Measurements from ENCODE around the gene TGFBR2. TPM values are rescaled to one million over a fixed set of nuclear protein-coding genes. Genes with fewer than 3 reads are reported as not detected.

Gene TGFBR2
- total RNA-seq, 1 donor from 2014 or later, result 144 TPM

DNA sequence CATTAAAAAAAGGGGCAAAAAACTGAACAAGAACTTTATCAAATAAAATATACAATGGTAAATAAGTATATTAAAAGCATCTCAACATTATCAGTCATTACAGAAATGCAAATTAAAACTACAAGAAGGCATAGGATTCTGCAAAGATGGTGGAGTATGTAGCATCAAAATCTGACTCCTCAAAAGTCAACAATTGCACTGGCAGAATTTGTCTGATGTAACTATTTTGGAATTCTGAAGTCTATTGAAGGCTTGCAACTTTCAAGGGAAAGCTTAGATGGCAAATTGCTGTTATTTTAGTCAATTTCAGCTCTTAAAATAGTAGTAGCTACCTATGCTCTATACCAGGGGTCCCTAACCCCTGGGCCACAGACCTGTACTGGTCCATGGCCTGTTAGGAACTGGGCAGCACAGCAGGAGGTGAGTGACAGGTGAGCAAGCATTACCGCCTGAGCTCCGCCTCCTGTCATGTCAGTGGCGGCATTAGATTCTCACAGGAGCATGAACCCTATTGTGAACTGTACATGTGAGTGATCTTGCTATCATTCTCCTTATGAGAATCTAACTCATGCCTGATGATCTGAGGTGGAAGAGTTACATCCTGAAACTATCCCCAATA, 107.6 kb downstream of the TGFBR2 start:
- Histone ChIP-seq H3K27me3 (ENCODE audit: low read depth) (no peaks in the 10 kb centered on the region), H3K4me3 (no peak overlapping the region), H3K36me3 (no peaks in the 10 kb centered on the region), H3K9me3 (replicated peaks) (no peaks in the 10 kb centered on the region), H3K27ac (replicated peaks) (no peak overlapping the region), H3K4me1 (peaks cover 11% of the 10 kb centered on the region)
- no peak for DNase-seq
- intact Hi-C loops (cut with micrococcal nuclease), result no loop called here
- TF ChIP-seq, protein P1, sequence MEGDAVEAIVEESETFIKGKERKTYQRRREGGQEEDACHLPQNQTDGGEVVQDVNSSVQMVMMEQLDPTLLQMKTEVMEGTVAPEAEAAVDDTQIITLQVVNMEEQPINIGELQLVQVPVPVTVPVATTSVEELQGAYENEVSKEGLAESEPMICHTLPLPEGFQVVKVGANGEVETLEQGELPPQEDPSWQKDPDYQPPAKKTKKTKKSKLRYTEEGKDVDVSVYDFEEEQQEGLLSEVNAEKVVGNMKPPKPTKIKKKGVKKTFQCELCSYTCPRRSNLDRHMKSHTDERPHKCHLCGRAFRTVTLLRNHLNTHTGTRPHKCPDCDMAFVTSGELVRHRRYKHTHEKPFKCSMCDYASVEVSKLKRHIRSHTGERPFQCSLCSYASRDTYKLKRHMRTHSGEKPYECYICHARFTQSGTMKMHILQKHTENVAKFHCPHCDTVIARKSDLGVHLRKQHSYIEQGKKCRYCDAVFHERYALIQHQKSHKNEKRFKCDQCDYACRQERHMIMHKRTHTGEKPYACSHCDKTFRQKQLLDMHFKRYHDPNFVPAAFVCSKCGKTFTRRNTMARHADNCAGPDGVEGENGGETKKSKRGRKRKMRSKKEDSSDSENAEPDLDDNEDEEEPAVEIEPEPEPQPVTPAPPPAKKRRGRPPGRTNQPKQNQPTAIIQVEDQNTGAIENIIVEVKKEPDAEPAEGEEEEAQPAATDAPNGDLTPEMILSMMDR (IDR thresholded peaks at IDR 0.05; ENCODE audit: borderline replicate concordance), result no peak

DNA sequence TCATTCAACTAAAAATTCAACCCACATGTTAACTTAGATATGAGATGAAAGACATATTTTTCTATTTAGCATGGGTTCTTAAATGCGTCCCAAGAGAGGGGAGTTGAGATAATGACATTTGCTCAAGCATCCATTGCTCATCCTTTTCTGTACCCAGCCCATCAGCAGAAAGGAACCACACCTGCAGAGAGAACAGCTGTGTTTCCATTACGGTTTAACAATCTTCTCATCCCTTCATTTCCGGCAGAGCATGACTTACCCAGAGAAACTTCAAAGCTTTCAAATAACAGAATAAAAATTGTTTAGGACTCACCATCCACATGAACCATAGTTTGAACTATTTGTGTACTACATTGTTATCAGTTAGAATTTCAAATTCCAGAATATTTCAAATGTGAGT, 113.1 kb downstream of the TGFBR2 start:
- TF ChIP-seq, protein P1 (IDR thresholded peaks at IDR 0.05; ENCODE audit: borderline replicate concordance), result no peak
- H3K27me3 ChIP-seq (ENCODE audit: low read depth), result no peaks in the 10 kb centered on the region
- intact Hi-C loops (cut with micrococcal nuclease), result no loop called here
- H3K4me1 ChIP-seq, result no peaks in the 10 kb centered on the region
- H3K36me3 ChIP-seq, result no peaks in the 10 kb centered on the region
- DNase-seq, result no peak
- no peak overlapping the region for H3K27ac ChIP-seq (replicated peaks)
- no peaks in the 10 kb centered on the region for H3K9me3 ChIP-seq (replicated peaks)
- no peak overlapping the region for H3K4me3 ChIP-seq

GRCh38 chr3:30720586-30721313, 114.3 kb downstream of the TGFBR2 start:
- no peaks in the 10 kb centered on the region for H3K27me3 ChIP-seq (ENCODE audit: low read depth)
- H3K9me3 ChIP-seq (replicated peaks), result no peaks in the 10 kb centered on the region
- no peaks in the 10 kb centered on the region for H3K36me3 ChIP-seq
- intact Hi-C loops (cut with micrococcal nuclease), result no loop called here
- H3K27ac ChIP-seq (replicated peaks), result no peak overlapping the region
- H3K4me1 ChIP-seq, result no peaks in the 10 kb centered on the region
- no peak overlapping the region for H3K4me3 ChIP-seq
- TF ChIP-seq, protein P1 (IDR thresholded peaks at IDR 0.05; ENCODE audit: borderline replicate concordance), result no peak
- no peak for DNase-seq

- DNase-seq, result no peak
These were observed 114.9 kb downstream of the TGFBR2 start for GRCh38 chr3:30721314-30721634.

DNA sequence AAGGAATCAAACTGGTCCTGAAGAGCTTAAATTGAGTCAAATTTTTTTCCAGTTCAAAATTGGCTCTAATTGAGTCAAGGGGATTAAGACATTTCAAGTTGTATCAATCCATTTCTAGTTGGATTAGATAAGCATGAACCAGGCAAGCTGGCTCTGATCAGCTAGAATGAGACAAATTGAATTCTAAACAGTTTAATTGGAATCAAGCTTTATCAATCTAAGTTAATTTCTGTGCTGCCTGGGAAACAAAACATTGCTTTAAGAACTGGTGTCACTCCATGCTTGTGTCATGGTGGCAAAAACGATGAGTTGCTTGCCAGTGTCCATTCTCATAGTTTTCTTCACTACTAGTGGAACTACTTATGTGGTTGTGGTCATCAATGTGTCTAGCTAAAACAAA, 116.8 kb downstream of the TGFBR2 start:
- no peak for DNase-seq
- intact Hi-C loops (cut with micrococcal nuclease), result no loop called here
- no peaks in the 10 kb centered on the region for H3K9me3 ChIP-seq (replicated peaks)
- H3K36me3 ChIP-seq, result no peaks in the 10 kb centered on the region
- TF ChIP-seq, protein P1 (IDR thresholded peaks at IDR 0.05; ENCODE audit: borderline replicate concordance), result no peak
- no peak overlapping the region for H3K4me3 ChIP-seq
- H3K27ac ChIP-seq (replicated peaks), result no peak overlapping the region
- H3K27me3 ChIP-seq (ENCODE audit: low read depth), result no peaks in the 10 kb centered on the region
- no peaks in the 10 kb centered on the region for H3K4me1 ChIP-seq

More at GRCh38 chr3:30721314-30721634, 114.9 kb downstream of the TGFBR2 start:
- Histone ChIP-seq H3K4me3 (no peak overlapping the region), H3K27me3 (ENCODE audit: low read depth) (no peaks in the 10 kb centered on the region), H3K4me1 (no peaks in the 10 kb centered on the region), H3K9me3 (replicated peaks) (no peaks in the 10 kb centered on the region), H3K36me3 (no peaks in the 10 kb centered on the region), H3K27ac (replicated peaks) (no peak overlapping the region)
- TF ChIP-seq, protein P1 (IDR thresholded peaks at IDR 0.05; ENCODE audit: borderline replicate concordance), result no peak
- intact Hi-C loops (cut with micrococcal nuclease), result no loop called here

Measured in left ventricle myocardium inferior (tissue), 1 donor.